Activated gamma-delta T cell (primary cell): ENCODE measurements around the gene RNF220.
"Not testable (repeated sequence)": the region's sequence is repeated elsewhere in the genome, so short reads cannot be mapped to it uniquely, and the experiment has no call there.

Source experiments
- DNase-seq: peaks from one replicate; lab custom pipeline; 2025; lab: John Stamatoyannopoulos, UW

RNF220 gene

DNA sequence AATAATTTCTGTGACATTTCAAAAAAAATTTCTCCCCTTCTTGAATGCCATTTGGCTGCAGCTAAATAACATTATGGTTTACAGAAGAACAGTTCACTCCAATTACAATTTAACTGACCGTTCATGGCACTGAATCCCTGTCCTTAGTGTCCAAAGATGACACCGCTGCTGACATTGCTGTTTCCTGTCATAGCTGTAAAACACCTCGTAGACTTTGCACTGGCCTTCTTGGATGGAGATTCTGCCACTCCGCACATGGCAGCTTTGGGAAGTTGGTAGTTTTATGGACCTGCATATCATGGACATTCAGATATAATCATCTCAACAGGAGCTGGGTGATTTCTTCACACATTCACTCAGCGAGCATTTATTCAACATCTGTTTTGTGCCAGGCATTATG is 274.4 kb downstream of the RNF220 start:
- DNase-seq: no peak

DNA sequence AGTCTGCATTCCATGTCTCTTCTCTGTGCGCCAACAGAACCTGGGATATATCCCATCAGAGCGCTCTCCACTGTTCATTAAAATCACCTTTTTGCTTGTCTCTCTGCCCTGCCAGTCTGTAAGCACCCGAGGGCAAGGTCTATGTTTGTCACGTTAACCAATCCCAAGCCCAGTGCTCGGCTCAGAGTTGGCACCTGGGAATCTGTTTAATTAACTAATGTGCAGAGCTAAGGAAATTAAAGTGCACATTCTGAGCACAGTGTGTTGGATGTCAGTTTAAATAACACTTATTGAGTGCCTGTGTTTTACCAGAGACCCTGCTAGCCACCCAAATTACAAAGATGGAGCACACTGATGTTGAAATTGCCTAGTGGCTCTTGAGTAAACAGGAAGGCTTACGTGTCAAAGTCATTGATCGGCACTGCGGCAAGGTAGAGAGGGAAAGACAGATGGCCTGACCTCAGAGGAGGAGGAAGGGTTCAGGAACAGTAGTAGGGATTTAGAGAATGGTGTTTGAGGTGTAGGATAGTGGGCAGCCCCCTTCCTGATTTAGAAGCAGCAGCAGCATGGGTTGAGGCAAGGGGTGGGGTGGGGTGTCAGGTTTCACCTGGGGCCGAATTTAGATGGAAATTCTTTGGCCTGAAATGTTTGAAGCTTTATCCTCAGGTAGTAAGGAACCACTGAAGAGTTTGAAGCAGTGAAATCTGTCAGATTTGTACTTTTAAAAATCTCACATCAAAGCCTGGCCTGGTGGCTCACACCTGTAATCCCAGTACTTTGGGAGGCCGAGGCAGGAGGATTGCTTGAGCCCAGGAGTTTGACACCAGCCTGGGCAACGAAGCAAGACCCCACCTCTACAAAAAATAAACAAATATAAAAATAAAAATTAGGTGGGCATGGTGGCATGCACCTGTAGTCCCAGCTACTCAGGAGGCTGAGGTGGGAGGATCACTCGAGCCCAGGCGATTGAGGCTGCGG is 277.1 kb downstream of the RNF220 start:
- no peak for DNase-seq

DNA sequence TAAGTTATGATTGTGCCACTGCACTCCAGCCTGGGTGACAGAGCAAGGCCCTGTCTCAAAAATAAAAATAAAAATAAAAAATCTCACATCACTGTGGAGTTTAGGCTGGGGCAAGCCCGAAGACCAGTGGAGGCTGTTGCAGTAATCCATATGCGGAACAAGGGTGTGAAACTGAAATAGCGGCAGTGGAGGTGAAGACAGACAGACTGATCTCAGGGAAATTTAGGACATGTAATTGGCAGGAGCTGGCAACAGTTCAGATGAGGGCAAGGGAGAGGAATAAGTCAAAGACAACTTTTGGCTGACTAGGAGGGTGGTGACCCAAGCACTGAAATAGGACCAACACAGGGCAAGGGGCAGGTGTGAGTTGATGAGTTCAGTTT is 277.8 kb downstream of the RNF220 start:
- no peak for DNase-seq

DNA sequence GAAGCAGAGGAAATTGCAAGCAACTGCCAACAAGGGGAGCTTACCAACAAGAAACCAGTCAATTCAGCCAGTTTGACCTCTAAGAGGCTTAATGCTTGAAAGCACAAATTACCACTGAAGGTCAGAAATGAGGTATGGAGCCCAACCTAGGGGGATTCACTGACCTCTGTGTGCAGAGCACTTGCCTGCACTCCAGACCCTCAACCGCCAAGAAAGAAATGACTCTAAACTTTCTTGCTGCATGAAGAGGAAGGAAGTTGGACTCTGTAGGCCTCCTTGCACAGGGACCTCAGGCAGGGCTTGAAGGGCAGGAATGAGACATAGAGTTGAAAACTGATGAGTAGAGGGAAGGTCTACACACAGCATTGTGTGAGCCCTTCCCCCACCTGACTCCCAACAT is 279.5 kb downstream of the RNF220 start:
- no peak for DNase-seq

DNA sequence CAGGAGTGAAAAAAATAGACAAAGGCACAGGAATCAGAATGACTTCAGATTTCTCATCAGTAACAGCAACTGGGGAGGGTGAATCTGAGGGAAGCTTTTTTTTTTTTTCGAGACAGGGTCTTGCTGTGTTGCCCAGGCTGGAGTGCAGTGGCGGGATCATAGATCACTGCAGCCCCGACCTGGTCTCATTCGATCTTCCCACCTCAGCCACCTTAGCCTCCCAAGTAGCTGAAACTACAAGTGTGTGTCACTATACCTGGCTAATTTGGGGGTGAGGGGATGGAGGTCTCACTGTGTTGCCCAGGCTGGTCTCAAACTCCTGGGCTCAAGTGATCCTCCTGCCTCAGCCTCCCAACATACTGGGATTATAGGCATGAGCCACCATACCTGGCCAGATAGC is 280.2 kb downstream of the RNF220 start:
- no peak for DNase-seq

DNA sequence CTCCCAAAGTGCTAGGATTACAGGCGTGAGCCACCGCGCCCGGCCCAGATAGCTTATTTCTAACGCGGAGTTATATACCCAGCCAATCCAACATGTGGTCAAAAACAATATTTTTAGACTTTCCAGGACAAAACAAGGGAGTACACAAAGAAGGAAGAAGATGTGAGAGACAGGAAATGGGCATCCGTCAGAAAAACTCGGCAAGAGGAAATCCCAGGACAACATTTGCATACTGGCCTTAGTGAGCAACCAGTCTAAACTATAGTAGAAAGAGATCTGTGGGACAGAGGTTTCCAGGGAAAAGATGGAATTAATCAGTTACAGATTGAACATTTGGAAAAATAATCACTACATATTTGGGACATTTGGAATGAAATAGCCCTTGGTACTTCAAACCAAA is 280.8 kb downstream of the RNF220 start:
- DNase-seq: no peak

DNA sequence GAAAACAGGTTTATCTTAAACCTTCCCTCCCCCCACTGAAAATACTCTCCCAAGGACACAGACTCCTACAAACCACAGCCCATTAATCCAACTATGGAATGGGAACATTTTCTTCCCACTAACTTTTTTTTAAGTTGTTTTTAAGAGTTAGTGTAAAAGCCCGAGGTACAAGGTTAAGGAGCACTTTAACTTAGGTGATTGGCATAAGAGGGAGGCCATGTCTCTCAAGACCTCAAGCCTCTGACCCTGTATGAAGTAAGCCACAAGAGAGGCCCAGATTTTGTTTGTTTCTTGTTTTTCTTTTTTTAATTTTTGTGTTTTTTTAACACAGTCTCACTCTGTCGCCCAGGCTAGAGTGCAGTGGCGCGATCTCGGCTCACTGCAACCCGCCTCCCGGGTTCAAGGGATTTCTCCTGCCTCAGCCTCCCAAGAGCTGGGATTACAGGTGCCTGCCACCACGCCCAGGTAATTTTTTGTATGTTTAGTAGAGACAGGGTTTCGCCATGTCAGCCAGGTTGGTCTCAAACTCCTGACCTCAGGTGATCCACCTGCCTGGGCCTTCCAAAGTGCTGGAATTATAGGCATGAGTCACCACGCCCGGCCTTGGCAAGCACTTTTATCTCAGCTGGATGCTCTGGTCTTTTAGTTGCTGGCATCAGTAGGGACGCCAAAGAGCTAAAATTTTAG is 283.8 kb downstream of the RNF220 start:
- DNase-seq: no peak

DNA sequence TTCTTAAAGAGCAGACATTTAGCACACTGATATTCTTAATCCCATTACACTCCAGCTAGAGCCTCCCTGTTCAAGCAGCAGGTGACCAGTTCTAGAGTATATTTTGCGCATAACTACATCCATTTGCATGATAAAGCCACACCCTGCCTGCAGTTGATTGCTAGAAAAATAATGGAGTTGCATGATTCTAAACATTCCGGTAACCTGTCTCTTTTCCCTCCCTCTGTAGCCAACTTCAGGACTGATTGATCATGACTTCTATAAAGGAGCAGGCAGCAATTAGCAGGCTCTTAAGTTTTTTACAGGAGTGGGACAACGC is 284.4 kb downstream of the RNF220 start:
- no peak for DNase-seq

DNA sequence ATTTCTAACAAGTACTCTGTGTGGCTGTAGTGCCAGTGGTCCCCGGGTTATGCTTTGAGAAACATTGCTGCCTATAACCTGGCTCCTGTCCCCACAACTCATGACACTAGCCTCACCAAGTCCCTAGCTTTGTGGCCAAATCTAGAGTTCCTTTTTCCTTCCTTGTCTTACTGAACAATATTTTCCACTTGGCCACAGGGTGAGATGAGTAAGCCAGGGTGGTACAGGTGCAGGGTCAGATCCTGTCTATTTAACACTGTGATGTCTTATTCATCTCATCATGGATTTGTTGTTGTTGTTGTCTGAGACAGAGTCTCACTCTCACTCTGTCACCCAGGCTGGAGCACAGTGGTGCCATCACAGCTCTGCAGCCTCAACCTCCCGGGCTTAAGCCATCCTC is 288.1 kb downstream of the RNF220 start:
- DNase-seq: no peak

DNA sequence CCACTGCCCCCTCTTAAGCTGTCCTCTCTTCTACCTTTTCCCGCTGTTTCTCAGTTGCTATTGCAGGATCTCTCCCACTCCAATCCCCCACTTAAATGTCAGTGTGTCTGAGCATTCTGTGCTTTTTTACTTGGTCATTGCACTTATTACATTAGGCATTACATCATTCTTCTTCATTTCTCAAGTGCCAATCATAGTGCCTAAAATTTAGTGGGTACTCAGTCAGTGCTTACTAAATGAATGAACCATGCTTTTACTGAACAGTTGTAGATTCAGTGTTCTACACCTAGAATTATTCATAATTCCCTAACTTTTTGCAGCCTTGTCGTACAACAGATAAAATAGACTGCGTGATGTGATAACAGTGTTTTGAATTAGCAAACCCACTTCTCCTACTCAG is 288.8 kb downstream of the RNF220 start:
- DNase-seq: no peak

DNA sequence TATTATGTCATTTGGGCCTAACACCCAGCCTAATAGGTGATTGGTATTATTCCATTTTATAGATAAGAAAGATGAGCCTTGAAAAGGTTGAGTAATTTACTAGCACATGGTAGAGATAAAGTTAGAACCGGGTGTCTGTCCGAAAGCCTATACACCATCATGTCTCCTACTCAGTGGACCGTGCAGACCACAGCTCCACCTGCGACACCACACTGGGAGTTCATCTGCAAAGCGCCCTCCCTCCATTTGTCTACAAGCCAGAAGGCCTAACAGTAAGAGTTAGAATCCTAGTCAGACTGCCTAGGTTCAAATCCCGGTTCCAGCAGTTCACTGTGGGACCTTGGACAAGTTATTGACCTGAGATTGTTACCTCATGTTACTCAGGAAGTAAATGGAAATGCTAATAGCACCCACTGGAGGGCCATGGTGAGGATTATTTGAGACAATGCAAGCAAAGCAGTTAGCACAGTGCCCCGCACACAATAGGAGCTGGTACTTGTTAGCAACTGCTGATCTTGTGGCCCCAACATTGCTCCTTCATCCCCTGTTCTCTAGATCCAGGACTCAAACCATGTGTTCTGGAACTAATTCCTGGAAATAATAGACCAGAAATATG is 289.9 kb downstream of the RNF220 start:
- DNase-seq: no peak

DNA sequence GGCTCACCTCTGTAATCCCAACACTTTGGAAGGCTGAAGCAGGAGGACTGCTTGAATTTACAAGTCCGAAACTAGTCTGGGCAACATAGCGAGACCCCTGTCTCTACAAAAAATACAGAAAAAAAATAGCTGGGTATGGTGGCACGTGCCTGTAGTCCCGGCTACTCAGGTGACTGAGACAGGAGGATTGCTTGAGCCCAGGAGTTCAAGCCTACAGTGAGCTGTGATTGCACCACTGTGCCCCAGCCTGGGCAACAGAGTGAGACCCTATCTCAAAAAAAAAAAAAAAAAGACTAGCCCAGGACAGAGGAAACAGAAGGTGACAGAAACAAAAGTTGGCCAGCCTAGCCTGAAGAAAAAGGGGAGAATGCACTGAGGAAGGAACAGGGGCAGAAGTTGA is 290.6 kb downstream of the RNF220 start:
- DNase-seq: no peak

DNA sequence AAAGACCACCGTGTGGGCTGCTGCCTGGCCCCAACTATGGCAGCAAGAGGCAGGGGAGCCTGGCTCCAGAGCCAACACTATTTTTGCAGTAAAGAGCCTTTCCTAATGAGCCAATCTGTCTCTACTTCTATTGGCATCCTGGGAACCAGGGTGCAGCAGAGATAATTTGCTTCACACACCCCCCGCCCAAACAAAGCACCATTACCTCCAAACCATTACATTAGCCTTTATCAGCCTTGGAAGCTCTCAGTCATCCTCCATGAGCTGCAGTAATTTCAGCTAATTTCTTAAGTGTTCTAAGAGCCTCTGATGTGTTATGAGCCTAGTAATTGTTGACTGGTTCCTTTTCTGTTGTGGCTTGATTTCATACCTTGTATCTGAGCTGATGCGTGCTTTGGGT is 291.0 kb downstream of the RNF220 start:
- DNase-seq: no peak

DNA sequence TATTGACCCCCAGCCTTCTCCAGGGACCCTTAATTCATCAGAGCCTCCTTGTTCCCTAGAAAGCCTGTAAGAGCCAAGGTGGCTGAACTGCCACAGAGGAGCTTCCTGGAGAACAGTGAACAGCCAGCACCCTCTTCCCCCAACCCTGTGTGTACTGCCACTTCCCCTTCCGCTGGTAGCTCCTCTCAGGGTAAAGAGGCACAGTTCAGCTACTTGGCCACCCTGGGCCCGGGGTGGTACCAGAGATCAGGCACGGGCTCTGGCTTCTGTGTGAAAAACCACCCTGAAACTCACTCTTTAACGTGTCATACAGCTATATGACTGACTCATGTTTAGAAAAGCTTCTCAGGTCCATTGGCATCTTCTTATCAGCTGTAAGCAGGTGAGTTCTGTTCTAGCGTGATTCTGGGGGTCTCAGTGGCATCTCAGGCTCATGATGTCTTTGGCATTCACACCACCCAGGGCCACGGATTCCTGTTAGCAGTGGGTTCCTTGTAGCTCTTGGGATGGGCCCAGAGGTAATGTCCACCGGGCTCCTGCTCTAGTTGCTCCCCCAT is 291.8 kb downstream of the RNF220 start:
- DNase-seq: no peak

DNA sequence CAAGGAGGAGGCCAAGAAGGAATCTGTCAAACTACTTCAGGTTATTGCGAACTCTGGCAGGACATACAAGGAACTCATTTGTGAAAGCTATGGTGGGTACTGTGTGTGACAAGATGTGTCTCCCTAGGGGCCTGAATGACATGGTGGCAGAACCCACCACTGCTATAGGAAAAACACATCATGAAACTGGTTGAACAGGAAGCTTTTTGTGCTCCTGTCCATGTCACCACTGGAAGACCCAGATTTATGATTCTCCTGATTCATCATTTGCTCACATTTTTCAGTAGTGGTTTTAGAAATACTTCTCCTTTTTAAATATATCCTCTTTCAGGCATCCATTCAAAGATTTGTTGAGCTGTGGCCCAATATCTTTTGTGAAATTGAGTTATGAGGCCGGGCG is 293.1 kb downstream of the RNF220 start:
- DNase-seq: no peak

DNA sequence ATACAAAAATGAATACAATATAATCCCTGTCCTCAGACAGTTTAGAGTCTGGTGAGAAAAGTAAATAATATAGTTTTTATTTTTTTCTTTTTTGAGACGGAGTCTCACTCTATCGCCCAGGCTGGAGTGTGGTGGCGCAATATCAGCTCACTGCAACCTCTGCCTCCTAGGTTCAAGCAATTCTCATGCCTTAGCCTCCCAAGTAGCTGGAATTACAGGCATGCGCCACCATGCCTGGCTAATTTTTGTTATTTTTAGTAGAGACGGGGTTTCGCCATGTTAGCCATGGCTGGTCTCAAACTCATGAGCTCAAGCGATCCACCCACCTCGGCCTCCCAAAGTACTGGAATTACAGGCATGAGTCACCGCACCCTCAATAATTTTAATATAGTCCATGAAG is 294.3 kb downstream of the RNF220 start:
- not testable (repeated sequence) for DNase-seq

DNA sequence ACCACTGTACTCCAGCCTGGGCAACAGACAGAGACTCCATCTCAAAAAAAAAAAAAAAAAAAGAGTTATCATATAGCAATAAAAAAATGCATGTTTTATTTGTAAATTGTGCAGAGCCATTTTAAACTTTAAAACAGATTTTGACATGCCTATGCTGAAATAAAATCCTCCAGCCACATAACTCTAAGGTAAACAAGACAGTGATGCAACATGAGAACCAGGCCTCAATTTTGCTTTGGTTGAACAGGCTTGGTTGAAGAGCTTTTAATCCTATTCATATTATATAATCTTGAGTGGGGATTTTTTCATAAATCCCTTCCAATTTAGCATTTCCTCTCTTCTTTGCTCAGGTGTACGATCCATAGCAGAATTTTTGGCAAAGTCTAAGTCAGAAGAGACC is 295.5 kb downstream of the RNF220 start:
- no peak for DNase-seq

DNA sequence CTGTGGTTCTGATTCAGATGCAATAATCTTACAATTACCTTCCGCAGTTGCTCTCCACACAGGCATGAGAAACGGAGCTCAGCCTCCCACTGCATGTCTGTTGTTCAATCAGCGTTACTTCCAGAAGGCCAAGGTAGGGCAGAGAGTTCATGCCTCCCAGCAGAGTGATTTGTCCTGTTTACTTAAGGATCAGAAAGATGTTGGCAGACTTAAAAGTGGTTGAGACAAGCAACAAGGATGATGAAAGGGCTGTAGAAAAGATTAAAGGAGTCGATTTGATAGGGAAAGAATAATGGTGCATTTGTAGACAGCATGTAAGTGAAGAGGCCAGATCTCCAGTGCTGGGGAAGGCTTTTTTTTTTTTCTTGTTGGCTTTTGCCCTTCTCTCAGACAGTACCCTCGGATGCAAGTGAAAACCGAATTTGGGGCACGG is 296.1 kb downstream of the RNF220 start:
- DNase-seq: no peak
